Smooth muscle cell (in vitro differentiated cells): ENCODE data around the gene NME8. TPM values are rescaled to one million over a fixed set of nuclear protein-coding genes. Genes with fewer than 3 reads are reported as not detected.

Source experiments
- DNase-seq: peaks from one replicate; lab custom pipeline; 2025; ENCODE audit not compliant: unreplicated experiment; lab: John Stamatoyannopoulos, UW
- H2AFZ ChIP-seq: fragments of 200-600 bp; sonication (generic); 2 replicates; pipeline ENCODE4 v1.6.0; 2016; ENCODE audit warnings: antibody characterized with exemption, low read depth, mild to moderate bottlenecking
- H3F3A ChIP-seq: fragments of 200-600 bp; sonication (generic); 2 replicates; pipeline ENCODE4 v1.6.0; 2017; ENCODE audit warnings: antibody characterized with exemption, low read depth
- H3K27ac ChIP-seq: fragments of 200-600 bp; sonication (generic); 2 replicates; pipeline ENCODE4 v1.5.1; 2016; ENCODE audit warnings: low read depth, mild to moderate bottlenecking
- H3K27me3 ChIP-seq: fragments of 200-600 bp; sonication (generic); 2 replicates; pipeline ENCODE4 v1.6.1; 2016; ENCODE audit warnings: low read depth, mild to moderate bottlenecking
- H3K36me3 ChIP-seq: fragments of 200-600 bp; sonication (generic); 2 replicates; pipeline ENCODE4 v1.5.1; 2016; ENCODE audit warnings: low read depth
- H3K4me1 ChIP-seq: fragments of 200-600 bp; sonication (generic); 2 replicates; pipeline ENCODE4 v1.5.1; 2016; ENCODE audit warnings: low read depth
- H3K4me2 ChIP-seq: fragments of 200-600 bp; sonication (generic); 2 replicates; pipeline ENCODE4 v1.6.0; 2016; ENCODE audit warnings: mild to moderate bottlenecking
- H3K4me3 ChIP-seq: fragments of 200-600 bp; sonication (generic); 2 replicates; pipeline ENCODE4 v1.5.1; 2016; ENCODE audit warnings: mild to moderate bottlenecking
- H3K79me2 ChIP-seq: fragments of 200-600 bp; sonication (generic); 2 replicates; pipeline ENCODE4 v1.6.0; 2016; ENCODE audit warnings: low read depth, mild to moderate bottlenecking
- H3K9ac ChIP-seq: fragments of 200-600 bp; sonication (generic); 2 replicates; pipeline ENCODE4 v1.6.0; 2016; ENCODE audit warnings: low read depth
- H3K9me3 ChIP-seq: fragments of 200-600 bp; sonication (generic); replicated peaks from 2 replicates; pipeline ENCODE4 v1.5.1; 2016; ENCODE audit warnings: low read depth
- H4K20me1 ChIP-seq: fragments of 200-600 bp; sonication (generic); 2 replicates; pipeline ENCODE4 v1.6.0; 2016; ENCODE audit warnings: low read depth
- WGBS: methylation state at CpG from one replicate; pipeline ENCODE4 v1.1.7; 2016; ENCODE audit warnings: low lambda C conversion rate; 5-methylcytosine and 5-hydroxymethylcytosine counted together
- polyA plus RNA-seq: library from polyadenylated mRNA; unstranded; fragments of >200 nt; fragmentation: Nextera tagmentation; extraction: Ambion mirVana; gene quantifications from 2 replicates; pipeline ENCODE4 v1.2.1, GENCODE V29; 2016
- total RNA-seq: library from RNA; depleted of rRNA; stranded (reverse); fragments of >200 nt; gene quantifications from 2 replicates; pipeline ENCODE4 v1.2.3, GENCODE V29; 2014
- TF ChIP-seq, protein P1 (sequence below): fragments of 200-600 bp; sonication (generic); IDR thresholded peaks from 2 replicates; pipeline ENCODE4 v1.5.1; 2017; ENCODE audit warnings: borderline replicate concordance, mild to moderate bottlenecking, antibody characterized with exemption; ENCODE audit not compliant: insufficient read depth, poor library complexity, severe bottlenecking

The NME8 gene
- total and polyA plus RNA-seq, 2 experiments from 2014 or later, result 0.13 to 0.61 TPM

DNA sequence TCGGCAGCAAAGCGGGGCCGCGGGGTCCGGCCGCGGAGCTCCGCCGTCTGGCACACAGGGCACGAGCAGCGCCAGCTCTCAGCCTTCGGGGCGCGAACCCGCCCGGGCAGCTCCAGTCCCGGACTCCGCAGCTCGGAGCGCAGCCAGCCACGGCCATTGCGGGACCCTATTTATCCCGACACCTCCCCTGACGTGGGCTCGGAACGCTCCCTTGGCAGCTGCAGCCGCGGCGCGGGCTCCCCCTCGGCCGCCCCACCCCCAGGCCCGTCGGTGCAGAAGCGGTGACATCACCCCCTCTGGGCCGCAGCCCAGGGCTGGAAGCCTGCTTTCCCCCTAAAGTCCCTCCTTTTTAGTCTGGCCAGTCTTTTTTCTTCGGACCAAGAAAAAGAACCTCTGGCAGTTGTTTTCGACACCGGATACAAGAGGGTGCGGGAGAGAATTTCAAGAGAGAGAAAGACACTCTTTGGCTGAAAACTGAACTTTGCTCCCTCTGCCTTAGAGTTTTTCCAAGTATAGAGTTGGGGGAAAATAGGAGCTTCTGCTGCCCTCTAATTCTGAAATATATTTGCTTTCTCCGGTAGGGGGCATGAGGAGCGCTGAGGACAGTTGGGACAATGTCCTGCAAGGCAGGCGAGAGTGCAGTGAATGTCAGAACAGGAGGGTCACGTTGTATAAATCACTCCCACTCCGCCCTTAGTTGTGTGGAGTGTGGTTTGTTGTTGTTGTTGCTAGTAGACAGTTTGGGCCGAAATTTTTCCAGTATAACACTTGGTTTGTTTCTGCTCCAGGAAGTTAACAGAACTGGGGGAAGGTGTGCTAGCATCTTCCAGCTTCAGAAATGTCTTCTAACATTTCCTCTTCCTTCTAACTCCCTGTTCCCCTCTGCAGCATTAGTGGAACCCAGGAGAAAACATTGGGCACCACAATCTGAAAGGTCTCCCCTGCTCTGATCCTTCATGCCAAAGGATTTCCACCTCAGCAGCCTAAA lies 68.6 kb downstream of the NME8 start, which contains the start of gene SFRP4:
TSS of gene SFRP4 (minus strand) at position 145 of the 988 bp plus-strand sequence. CDS start 280 bp downstream, outside the sequence.
- Histone ChIP-seq H3K4me1 (no peaks in the 10 kb centered on the region), H3K4me3 (peak within 1 kb of the TSS; percentile 47), H3K79me2 (no peaks in the 10 kb centered on the region), H4K20me1 (no peaks in the 10 kb centered on the region), H3K27ac (no peak within 1 kb of the TSS), H3K27me3 (peaks cover 63% of the 10 kb centered on the region), H3K9me3 (no peaks in the 10 kb centered on the region), H3K9ac (no peak within 1 kb of the TSS), H3K36me3 (no peaks in the 10 kb centered on the region), H3F3A (no peaks in the 10 kb centered on the region), H2AFZ (peak within 1 kb of the TSS; percentile 80), H3K4me2 (peak within 1 kb of the TSS; percentile 84)
- DNase-seq, result peak; percentile 26
- TF ChIP-seq, protein P1, sequence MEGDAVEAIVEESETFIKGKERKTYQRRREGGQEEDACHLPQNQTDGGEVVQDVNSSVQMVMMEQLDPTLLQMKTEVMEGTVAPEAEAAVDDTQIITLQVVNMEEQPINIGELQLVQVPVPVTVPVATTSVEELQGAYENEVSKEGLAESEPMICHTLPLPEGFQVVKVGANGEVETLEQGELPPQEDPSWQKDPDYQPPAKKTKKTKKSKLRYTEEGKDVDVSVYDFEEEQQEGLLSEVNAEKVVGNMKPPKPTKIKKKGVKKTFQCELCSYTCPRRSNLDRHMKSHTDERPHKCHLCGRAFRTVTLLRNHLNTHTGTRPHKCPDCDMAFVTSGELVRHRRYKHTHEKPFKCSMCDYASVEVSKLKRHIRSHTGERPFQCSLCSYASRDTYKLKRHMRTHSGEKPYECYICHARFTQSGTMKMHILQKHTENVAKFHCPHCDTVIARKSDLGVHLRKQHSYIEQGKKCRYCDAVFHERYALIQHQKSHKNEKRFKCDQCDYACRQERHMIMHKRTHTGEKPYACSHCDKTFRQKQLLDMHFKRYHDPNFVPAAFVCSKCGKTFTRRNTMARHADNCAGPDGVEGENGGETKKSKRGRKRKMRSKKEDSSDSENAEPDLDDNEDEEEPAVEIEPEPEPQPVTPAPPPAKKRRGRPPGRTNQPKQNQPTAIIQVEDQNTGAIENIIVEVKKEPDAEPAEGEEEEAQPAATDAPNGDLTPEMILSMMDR, result peak; percentile 70
- 3% methylated on average over 46 of the region's 46 CpGs for WGBS

DNA sequence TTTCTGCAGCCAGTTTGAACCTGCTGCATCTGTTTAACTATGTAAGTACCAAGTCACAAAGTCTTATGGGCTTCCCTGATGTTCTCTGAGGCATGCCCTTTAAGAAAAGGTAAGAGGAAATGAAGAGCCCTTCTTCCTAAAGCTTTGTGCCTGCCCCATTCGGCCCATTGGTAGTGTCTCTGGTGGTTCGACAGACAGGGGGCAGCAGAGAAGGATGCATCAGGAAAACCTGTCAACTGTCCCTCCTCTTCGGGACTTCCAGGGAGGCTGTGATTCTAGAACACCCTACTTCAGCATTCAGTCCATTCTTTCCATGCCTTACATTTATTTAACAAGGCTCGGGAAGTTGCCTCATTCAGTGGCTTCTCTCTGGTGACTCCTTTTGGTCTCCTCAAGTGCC lies 70.1 kb downstream of the NME8 start:
- Histone ChIP-seq H4K20me1 (no peaks in the 10 kb centered on the region), H3K4me2 (no peak overlapping the region), H3K9me3 (no peaks in the 10 kb centered on the region), H2AFZ (no peak overlapping the region), H3K79me2 (no peaks in the 10 kb centered on the region), H3K27me3 (peaks cover 59% of the 10 kb centered on the region), H3F3A (no peaks in the 10 kb centered on the region), H3K4me3 (no peak overlapping the region), H3K36me3 (no peaks in the 10 kb centered on the region), H3K9ac (no peak overlapping the region), H3K4me1 (no peaks in the 10 kb centered on the region), H3K27ac (no peak overlapping the region)
- WGBS, result 79% methylated on average over 4 of the region's 4 CpGs
- DNase-seq, result no peak
- TF ChIP-seq, protein P1, result no peak

DNA sequence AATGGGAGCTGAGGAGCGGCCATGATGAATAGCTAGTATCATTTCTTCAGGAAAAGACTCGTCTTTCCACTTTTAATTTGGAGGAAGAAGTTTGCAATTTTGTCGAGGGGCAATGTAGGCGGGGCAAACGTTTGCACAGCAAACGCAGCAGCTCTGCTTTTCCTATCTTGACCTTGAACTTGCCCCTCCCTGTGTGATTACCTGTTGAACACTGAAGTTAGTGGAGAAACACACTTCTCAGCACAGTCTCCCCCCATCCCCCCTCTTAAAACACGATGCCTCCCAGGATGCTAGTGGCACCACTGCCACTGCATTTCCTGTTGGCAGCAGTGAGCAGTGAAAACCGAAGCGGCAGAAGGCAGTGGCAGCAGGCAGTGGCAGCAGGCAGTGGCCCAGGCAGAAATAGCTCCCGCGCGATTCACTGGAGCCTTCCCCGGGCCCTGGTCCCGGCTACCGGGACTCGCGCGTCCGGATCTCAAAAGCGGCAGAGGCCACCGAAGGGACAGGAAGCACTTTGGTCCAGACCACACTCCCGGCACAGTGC lies 72.0 kb downstream of the NME8 start, which contains the start of gene EPDR1:
TSS of gene EPDR1 (plus strand) at position 336 of the 544 bp plus-strand sequence. CDS start 300 bp downstream, outside the sequence.
- Histone ChIP-seq H3K4me3 (peak within 1 kb of the TSS; percentile 66), H2AFZ (peak within 1 kb of the TSS; percentile 97), H4K20me1 (no peaks in the 10 kb centered on the region), H3K27me3 (peaks cover 43% of the 10 kb centered on the region), H3K4me2 (peak within 1 kb of the TSS; percentile 96), H3K9ac (peak within 1 kb of the TSS; percentile 21), H3F3A (no peaks in the 10 kb centered on the region), H3K79me2 (no peaks in the 10 kb centered on the region), H3K9me3 (no peaks in the 10 kb centered on the region), H3K27ac (no peak within 1 kb of the TSS), H3K36me3 (no peaks in the 10 kb centered on the region), H3K4me1 (no peaks in the 10 kb centered on the region)
- WGBS, result 17% methylated on average over 22 of the region's 22 CpGs
- TF ChIP-seq, protein P1, result no peak
- DNase-seq, result peak; percentile 64
